Keratinocyte (primary cell): ENCODE measurements around the gene UTP14C. TPM values are rescaled to one million over a fixed set of nuclear protein-coding genes. Genes with fewer than 3 reads are reported as not detected.

Source experiments
- DNase-seq: peaks from one replicate; pipeline ENCODE4 v3.0.0-alpha.2; 2011; ENCODE audit warnings: low read depth, missing footprints, low spot score
- FAIRE-seq: peaks from 2 replicates; lab custom pipeline; 2011; peaks lifted over from hg19 to GRCh38; lab: Jason Lieb, UNC
- H2AFZ ChIP-seq: 2 replicates; pipeline ENCODE4 v1.6.0; 2012; ENCODE audit warnings: low read length, control low read depth, inconsistent platforms; ENCODE audit not compliant: control insufficient read depth
- H3K27ac ChIP-seq: 2 replicates; pipeline ENCODE4 v1.5.1; 2011; ENCODE audit warnings: low read length; ENCODE audit not compliant: control insufficient read depth, insufficient read depth
- H3K27me3 ChIP-seq: 3 replicates; pipeline ENCODE4 v1.6.0; 2011; ENCODE audit warnings: low read length; ENCODE audit not compliant: control insufficient read depth, insufficient read depth; ENCODE audit errors: extremely low read depth
- H3K36me3 ChIP-seq, 2 experiments: 2 replicates in 1 of 2; 3 replicates in 1 of 2; pipeline ENCODE4 v1.5.1; 2011; ENCODE audit warnings: low read length in 2 of 2, mild to moderate bottlenecking in 1 of 2; ENCODE audit not compliant: control insufficient read depth in 2 of 2, insufficient read depth in 2 of 2; ENCODE audit errors: extremely low read depth in 1 of 2
- H3K4me1 ChIP-seq: 3 replicates; pipeline ENCODE4 v1.5.1; 2011; ENCODE audit warnings: low read length; ENCODE audit not compliant: control insufficient read depth, insufficient read depth; ENCODE audit errors: extremely low read depth
- H3K4me2 ChIP-seq: 3 replicates; pipeline ENCODE4 v1.6.0; 2011; ENCODE audit warnings: low read depth, low read length; ENCODE audit not compliant: control insufficient read depth, insufficient read depth; ENCODE audit errors: extremely low read depth
- H3K4me3 ChIP-seq, 3 experiments: fragments of 200-600 bp in 1 of 3; sonication (generic) in 1 of 3; 2 replicates in 2 of 3; 3 replicates in 1 of 3; pipeline ENCODE4 v1.5.1; 2011 to 2016; ENCODE audit warnings: low read length in 3 of 3, mild to moderate bottlenecking in 3 of 3, control low read depth in 2 of 3, inconsistent platforms in 1 of 3, low read depth in 1 of 3, mixed read lengths in 1 of 3, mixed run types in 1 of 3, moderate library complexity in 1 of 3; ENCODE audit not compliant: control insufficient read depth in 2 of 3, insufficient read depth in 2 of 3; ENCODE audit errors: extremely low read depth in 1 of 3
- H3K79me2 ChIP-seq: 2 replicates; pipeline ENCODE4 v1.6.0; 2012; ENCODE audit warnings: low read length; ENCODE audit not compliant: control insufficient read depth, insufficient read depth
- H3K9ac ChIP-seq: 3 replicates; pipeline ENCODE4 v1.6.0; 2011; ENCODE audit warnings: low read length; ENCODE audit not compliant: control insufficient read depth, insufficient read depth; ENCODE audit errors: extremely low read depth
- H3K9me1 ChIP-seq: 3 replicates; pipeline ENCODE4 v1.6.0; 2011; ENCODE audit warnings: low read length; ENCODE audit not compliant: control insufficient read depth, insufficient read depth; ENCODE audit errors: extremely low read depth
- H3K9me3 ChIP-seq: 2 replicates; pipeline ENCODE4 v1.5.1; 2012; ENCODE audit warnings: low read depth, low read length; ENCODE audit not compliant: control insufficient read depth
- H4K20me1 ChIP-seq: 3 replicates; pipeline ENCODE4 v1.6.0; 2011; ENCODE audit warnings: low read length; ENCODE audit not compliant: control insufficient read depth, insufficient read depth; ENCODE audit errors: extremely low read depth
- EZH2 ChIP-seq: IDR thresholded peaks from one replicate; pipeline ENCODE4 v1.6.1; 2012; ENCODE audit warnings: inconsistent platforms, mild to moderate bottlenecking, low read length, moderate library complexity
- dilution Hi-C: fragments of 300-500 bp; cut with MboI; formaldehyde crosslinking; loops from one replicate; pipeline ENCODE4 v1.7.0; 2020; ENCODE audit warnings: low sequenced_read_pairs; ENCODE audit not compliant: extremely low pct_ligation_motif_present
- polyA minus RNA-seq, 3 experiments: library from RNA; depleted of rRNA, polyadenylated mRNA; stranded (reverse); fragments of >200 nt; gene quantifications; 1 replicate in 1 of 3; 2 replicates in 1 of 3; 3 replicates in 1 of 3; pipeline ENCODE4 v1.2.3, GENCODE V29; 2011
- polyA plus RNA-seq, 5 experiments: library from polyadenylated mRNA; depleted of rRNA in 3 of 5; stranded (reverse) in 3 of 5; stranded (forward) in 1 of 5; unstranded in 1 of 5; fragments of >200 nt; gene quantifications; 1 replicate in 1 of 5; 2 replicates in 3 of 5; 3 replicates in 1 of 5; pipeline versions ENCODE4 v1.2.1 to v1.2.3, GENCODE V29; 2011 to 2012; ENCODE audit warnings: missing spikeins in 2 of 5, low read depth in 1 of 5, low replicate concordance in 1 of 5
- TF ChIP-seq, protein P1 (sequence below), 3 experiments: IDR thresholded peaks in 1 of 3; conservative IDR thresholded peaks in 1 of 3; optimal IDR thresholded peaks in 1 of 3; 2 replicates in 2 of 3; 3 replicates in 1 of 3; pipeline versions ENCODE3 to v1.5.1; 2011; ENCODE audit warnings: low read length in 3 of 3, mild to moderate bottlenecking in 3 of 3, moderate library complexity in 2 of 3, control low read depth in 1 of 3, inconsistent platforms in 1 of 3; ENCODE audit not compliant: insufficient read depth in 2 of 3; ENCODE audit errors: extremely low read depth in 1 of 3

The UTP14C gene, protein sequence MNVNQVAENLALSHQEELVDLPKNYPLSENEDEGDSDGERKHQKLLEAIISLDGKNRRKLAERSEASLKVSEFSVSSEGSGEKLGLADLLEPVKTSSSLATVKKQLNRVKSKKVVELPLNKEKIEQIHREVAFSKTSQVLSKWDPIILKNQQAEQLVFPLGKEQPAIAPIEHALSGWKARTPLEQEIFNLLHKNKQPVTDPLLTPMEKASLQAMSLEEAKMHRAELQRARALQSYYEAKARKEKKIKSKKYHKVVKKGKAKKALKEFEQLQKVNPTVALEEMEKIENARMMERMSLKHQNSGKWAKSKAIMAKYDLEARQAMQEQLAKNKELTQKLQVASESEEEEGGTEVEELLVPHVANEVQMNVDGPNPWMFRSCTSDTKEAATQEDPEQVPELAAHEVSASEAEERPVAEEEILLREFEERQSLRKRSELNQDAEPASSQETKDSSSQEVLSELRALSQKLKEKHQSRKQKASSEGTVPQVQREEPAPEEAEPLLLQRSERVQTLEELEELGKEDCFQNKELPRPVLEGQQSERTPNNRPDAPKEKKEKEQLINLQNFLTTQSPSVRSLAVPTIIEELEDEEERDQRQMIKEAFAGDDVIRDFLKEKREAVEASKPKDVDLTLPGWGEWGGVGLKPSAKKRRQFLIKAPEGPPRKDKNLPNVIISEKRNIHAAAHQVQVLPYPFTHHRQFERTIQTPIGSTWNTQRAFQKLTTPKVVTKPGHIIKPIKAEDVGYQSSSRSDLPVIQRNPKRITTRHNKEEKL
- polyA plus RNA-seq: 9.5 to 10.8 TPM (median 9.7 TPM) in 3 replicates
- 4.7 TPM for polyA plus RNA-seq (2011; ENCODE audit: low read depth)
- polyA plus RNA-seq (2011; cell fraction: cytosol; rRNA removed): 3.6 and 6.0 TPM in 2 replicates
- 14.8 and 19.8 TPM in 2 replicates for polyA plus RNA-seq (2011; cell fraction: nucleus; rRNA removed)
- polyA plus RNA-seq (2012; ENCODE audit: low replicate concordance): 5.3 and 7.4 TPM in 2 replicates
- 1.4 to 9.3 TPM (median 6.9 TPM) in 3 replicates for polyA minus RNA-seq
- polyA minus RNA-seq (2011; cell fraction: cytosol; rRNA and poly(A)+ RNA removed): 2.5 TPM
- polyA minus RNA-seq (2011; cell fraction: nucleus; rRNA and poly(A)+ RNA removed): 10.9 and 20.0 TPM in 2 replicates

DNA sequence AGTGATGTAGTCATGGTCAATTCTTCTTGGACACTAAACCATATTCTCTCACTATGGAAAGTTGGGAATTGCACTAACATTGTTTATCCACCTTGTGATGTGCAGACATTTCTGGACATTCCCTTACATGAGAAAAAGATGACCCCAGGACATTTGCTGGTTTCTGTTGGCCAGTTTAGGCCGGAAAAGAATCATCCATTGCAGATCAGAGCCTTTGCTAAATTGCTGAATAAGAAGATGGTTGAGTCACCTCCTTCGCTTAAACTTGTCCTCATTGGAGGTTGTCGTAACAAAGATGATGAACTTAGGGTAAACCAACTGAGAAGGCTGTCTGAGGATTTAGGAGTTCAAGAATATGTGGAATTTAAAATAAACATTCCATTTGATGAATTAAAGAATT is at the start of gene UTP14C:
Gene UTP14C (plus strand): TSS at position 211 of the 400 bp plus-strand sequence. CDS start 4,114 bp downstream, outside the sequence.
- no peaks in the 10 kb centered on the region for H3K27me3 ChIP-seq

DNA sequence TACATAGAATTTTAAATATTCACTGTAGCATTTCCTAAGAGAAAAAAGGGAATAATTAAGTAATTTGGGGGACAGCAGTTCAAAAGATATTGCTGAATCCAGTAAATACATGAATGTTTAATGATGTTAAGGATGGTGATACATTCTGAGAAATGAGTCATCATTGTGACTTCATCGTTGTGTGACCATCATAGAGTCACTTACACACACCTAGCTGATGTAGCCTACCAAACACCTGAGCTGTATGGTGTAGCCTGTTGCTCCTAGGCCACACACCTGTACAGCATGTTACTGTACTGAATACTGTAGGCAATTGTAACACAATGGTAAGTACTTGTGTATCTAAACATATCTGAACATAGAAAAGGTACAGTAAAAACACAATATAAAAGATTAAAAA is 48.1 kb upstream of the UTP14C start:
- Histone ChIP-seq H3K9me3 (no peaks in the 10 kb centered on the region), H3K4me2 (no peak overlapping the region), H3K79me2 (no peaks in the 10 kb centered on the region), H3K27ac (no peak overlapping the region), H3K9ac (no peak overlapping the region), H2AFZ (no peak overlapping the region), H3K27me3 (no peaks in the 10 kb centered on the region), H3K4me3 (no peak overlapping the region), H3K4me1 (no peaks in the 10 kb centered on the region), H3K36me3 (peaks cover 0 to 3% of the 10 kb centered on the region in 2 experiments), H4K20me1 (no peaks in the 10 kb centered on the region), H3K9me1 (no peaks in the 10 kb centered on the region)
- no peak for FAIRE-seq
- dilution Hi-C loops: no loop called here
- no peak for TF ChIP-seq EZH2
- TF ChIP-seq, protein P1, sequence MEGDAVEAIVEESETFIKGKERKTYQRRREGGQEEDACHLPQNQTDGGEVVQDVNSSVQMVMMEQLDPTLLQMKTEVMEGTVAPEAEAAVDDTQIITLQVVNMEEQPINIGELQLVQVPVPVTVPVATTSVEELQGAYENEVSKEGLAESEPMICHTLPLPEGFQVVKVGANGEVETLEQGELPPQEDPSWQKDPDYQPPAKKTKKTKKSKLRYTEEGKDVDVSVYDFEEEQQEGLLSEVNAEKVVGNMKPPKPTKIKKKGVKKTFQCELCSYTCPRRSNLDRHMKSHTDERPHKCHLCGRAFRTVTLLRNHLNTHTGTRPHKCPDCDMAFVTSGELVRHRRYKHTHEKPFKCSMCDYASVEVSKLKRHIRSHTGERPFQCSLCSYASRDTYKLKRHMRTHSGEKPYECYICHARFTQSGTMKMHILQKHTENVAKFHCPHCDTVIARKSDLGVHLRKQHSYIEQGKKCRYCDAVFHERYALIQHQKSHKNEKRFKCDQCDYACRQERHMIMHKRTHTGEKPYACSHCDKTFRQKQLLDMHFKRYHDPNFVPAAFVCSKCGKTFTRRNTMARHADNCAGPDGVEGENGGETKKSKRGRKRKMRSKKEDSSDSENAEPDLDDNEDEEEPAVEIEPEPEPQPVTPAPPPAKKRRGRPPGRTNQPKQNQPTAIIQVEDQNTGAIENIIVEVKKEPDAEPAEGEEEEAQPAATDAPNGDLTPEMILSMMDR (optimal IDR thresholded peaks at IDR 0.05 in 1 of 3, IDR thresholded peaks at IDR 0.05 in 1 of 3, conservative IDR thresholded peaks at IDR 0.05 in 1 of 3; ENCODE audit: extremely low read depth in 1 of 3, insufficient read depth in 2 of 3, low read length in 3 of 3): no peak
- DNase-seq: no peak

More for the DNA sequence above, at the start of gene UTP14C:
- Histone ChIP-seq H2AFZ (no peak within 1 kb of the TSS), H3K9me3 (no peaks in the 10 kb centered on the region), H3K27ac (no peak within 1 kb of the TSS), H3K4me3 (no peak within 1 kb of the TSS), H3K9me1 (no peaks in the 10 kb centered on the region), H3K36me3 (peaks cover 5 to 15% of the 10 kb centered on the region in 2 experiments), H3K9ac (no peak within 1 kb of the TSS), H4K20me1 (no peaks in the 10 kb centered on the region), H3K79me2 (peaks cover 5% of the 10 kb centered on the region), H3K4me2 (no peak within 1 kb of the TSS), H3K4me1 (peaks cover 6% of the 10 kb centered on the region)
- no peak for DNase-seq
- no peak for FAIRE-seq
- no peak for TF ChIP-seq EZH2
- TF ChIP-seq, protein P1 (optimal IDR thresholded peaks at IDR 0.05 in 1 of 3, IDR thresholded peaks at IDR 0.05 in 1 of 3, conservative IDR thresholded peaks at IDR 0.05 in 1 of 3; ENCODE audit: extremely low read depth in 1 of 3, insufficient read depth in 2 of 3, low read length in 3 of 3): no peak
- dilution Hi-C loops: no loop called here
